Measurements from ENCODE around the gene CFAP20.
"Not testable (repeated sequence)": the region's sequence is repeated elsewhere in the genome, so short reads cannot be mapped to it uniquely, and the experiment has no call there.

The CFAP20 gene

GRCh38 chr16:58095575-58095960 is 33.6 kb downstream of the CFAP20 start:
- not testable (repeated sequence) for DNase-seq

DNA sequence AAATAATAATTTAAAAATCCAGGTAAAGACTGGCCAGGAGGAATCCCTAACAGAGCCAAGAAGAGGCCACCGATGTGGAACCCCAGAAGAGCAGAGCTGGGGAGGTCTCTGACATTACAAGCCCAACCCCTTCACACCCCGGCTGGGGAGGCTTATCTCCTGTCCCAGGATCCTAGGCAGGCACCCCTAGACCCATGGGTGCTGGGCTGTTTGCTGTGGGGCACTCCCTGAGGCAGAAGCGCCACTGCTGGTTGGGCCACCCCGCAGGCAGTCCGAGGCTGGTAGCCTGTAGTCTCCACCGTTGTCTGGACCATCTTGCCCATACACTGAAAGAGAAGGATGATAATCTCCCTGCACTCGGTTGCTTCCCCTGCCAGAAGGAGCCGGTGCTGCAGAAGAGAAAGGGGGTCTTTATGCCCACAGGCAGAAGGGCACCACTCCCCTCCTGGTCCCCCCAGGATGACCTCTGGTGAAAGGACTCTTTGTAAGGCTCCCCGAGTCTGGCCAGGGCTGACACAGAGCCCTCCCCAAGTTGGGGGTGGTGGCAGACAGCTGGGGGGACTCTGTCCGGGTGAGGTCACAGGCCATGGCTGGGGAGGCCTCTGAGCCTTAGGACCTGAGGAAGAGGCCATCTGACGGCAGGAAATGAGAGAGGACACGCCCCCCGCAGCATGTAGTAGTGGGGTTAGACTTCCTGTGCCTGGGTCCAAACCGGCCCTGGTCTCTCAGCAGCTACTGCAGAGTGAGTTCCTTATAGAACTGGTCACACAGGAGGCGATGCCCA is 34.2 kb downstream of the CFAP20 start:
- DNase-seq, result no peak

DNA sequence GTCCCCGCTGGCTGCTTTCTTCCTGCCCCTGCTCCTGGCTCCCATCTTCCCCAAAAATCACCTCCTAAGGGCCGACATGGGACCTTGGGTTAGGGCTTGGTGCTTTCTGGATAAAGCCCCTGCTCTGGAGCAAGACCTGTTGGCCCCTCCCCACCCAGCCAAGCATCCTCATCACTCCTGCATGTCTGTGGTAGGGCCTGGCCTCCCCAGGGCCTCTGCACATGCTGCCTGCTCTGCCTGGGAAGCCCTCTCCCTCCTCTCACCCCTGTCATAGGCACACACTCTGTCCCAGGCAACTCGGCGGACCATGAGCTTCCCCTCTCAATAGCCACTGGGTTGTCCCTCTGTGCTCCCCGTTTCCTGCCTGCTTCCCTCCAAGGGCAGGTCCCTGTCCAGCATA is 35.2 kb downstream of the CFAP20 start:
- DNase-seq, result no peak

- DNase-seq, result not testable (repeated sequence)
Measured at GRCh38 chr16:58090396-58090795, 38.8 kb downstream of the CFAP20 start.

GRCh38 chr16:58088091-58088490 is 41.1 kb downstream of the CFAP20 start:
- DNase-seq, result no peak

DNA sequence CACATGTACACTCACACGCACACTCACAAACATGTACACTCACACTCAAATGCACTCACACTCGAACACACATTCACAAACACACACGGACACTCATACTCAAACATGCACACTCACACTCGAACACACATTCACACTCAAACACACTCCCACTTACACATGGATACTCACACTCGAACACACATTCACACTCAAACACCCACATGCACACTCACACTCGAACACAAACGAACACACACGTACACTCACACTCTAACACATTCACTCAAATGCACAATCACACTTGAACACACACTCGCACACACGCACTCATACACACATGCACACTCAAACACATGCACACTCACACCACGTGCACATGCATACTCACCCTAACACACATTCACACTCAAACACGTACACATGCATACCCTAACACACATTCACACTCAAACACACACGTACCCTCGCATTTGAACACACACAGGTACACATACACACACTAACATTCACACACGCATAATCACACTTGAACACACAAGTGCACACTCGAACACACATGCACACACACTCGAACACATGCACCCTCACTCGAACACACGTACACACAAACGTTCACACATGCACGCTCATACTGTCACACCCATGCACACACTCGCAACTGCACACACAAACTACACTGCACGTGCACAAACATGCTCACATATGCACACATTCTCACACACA is 41.8 kb downstream of the CFAP20 start:
- no peak for DNase-seq

DNA sequence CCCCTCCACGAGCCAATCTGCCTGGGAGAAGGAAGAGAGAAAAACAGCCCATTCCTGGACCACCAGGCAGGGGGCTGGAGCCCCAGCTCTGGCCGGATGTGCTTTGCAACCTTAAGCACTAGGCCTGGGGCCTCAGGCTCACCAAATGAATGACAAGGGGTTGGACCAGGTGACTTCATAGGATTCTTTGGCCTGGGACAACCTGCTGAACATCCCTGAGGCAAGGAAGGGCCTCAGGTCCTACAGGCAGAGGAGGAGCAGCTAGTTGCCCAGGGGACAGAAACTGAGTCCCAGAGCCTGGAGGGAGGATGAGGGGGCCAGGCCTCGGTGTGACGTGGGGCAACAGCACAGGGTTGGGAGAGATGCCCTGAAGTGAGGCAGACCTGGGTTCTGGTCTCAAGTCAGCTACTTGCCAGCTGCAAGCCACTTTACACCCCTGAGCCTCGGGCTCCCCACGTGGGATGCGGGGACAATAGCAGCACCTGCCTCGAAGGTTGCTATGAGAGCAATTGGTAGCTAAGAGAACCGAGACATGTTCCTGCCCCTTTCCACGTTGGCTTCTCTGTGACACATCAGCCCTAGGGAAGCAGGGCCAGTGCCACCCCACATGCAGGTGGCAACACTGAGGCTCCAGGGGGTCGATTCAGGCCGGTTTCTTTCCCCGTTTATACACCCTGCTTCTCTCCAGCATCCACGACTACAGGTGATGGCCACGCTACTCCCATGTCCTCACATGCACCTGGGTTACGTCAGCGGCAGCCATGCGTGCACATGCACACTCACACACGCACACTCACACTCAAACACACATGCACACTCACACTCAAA is 42.6 kb downstream of the CFAP20 start:
- no peak for DNase-seq

- DNase-seq, result no peak
Measured at GRCh38 chr16:58085584-58086251, 43.5 kb downstream of the CFAP20 start.

- no peak for DNase-seq
Measured at GRCh38 chr16:58085171-58085570, 44.0 kb downstream of the CFAP20 start.

- no peak for DNase-seq
Measured at GRCh38 chr16:58084635-58085034, 44.5 kb downstream of the CFAP20 start.

GRCh38 chr16:58082381-58082780 is 46.8 kb downstream of the CFAP20 start:
- DNase-seq, result no peak

- not testable (repeated sequence) for DNase-seq
Measured at GRCh38 chr16:58080657-58081056, 48.5 kb downstream of the CFAP20 start.

DNA sequence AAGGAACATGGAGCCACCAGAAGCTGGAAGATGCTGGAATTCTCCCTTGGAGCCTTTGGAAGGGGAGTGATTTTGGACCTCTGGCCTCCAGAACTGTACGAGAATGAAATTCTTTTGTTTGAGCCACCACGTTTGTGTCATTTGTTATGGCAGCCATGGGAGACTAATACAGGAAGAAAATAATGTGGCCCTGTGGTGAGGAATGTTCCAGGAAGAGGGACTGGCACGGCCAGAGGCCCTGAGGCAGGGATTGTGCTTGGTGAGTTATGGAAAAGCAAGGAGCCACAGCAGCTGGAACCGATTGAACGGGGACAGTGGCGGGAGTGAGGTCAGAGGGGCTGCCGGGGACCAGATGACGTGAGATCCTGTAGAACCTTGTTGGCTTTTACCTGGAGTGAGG is 51.4 kb downstream of the CFAP20 start:
- no peak for DNase-seq

- no peak for DNase-seq
Measured at GRCh38 chr16:58076514-58076913, 52.7 kb downstream of the CFAP20 start.

GRCh38 chr16:58074657-58075056 is 54.5 kb downstream of the CFAP20 start:
- DNase-seq, result no peak

GRCh38 chr16:58073086-58073485 is 56.1 kb downstream of the CFAP20 start:
- not testable (repeated sequence) for DNase-seq

DNA sequence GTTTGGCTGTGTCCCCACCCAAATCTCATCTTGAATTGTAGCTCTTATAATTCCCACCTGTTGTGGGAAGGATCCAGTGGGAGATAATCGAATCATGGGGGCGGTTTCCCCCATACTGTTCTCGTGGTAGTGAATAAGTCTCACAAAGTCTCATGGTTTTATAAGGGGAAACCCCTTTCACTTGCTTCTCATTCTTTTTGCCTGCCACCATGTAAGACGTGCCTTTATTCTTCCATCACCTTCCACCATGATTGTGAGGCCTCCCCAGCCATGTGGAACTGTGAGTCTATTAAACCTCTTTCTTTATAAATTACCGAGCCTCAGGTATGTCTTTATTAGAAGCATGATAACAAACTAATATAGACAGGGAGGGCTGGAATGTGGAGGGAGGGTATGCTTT is 57.0 kb downstream of the CFAP20 start:
- not testable (repeated sequence) for DNase-seq

GRCh38 chr16:58070585-58070984 is 58.6 kb downstream of the CFAP20 start:
- DNase-seq, result no peak

Measured in NCI-H187 (cell line).